ENCODE results near the gene KIRREL3.

DNA sequence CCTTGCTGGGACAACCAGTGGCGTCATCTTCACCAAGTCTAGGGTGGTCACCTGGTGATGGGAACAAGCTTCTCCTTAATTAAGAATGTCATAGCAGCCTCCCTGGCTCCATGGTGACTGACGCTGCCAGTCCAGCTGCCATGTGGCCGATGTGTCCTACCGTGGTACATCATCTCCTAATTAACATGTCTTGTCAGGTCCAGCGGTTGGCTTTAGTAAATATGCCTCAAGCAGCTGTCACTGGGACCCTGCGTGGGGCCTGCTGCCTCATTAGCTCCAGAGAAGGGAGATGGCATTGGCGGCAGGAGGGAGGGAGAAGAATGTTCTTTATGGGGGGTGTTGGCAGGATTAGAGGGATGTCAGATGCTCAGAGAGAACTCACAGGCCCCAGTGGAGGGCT lies 373.1 kb downstream of the KIRREL3 start:
- TF ChIP-seq EZH2phosphoT487 (IDR thresholded peaks at IDR 0.05; ENCODE audit: borderline replicate concordance, low read length) (no peak), EZH2 (IDR thresholded peaks at IDR 0.05; ENCODE audit: low read length, unreplicated experiment) (no peak)

Measured in PC-3 (cell line).